ENCODE results near the gene ARHGAP15.

GRCh38 chr2:143702931-143703330 lies 573.7 kb downstream of the ARHGAP15 start:
- TF ChIP-seq POLR2A (IDR thresholded peaks at IDR 0.05; ENCODE audit: low read length) (no peak), HMGXB4 (CRISPR knock-in tag; IDR thresholded peaks at IDR 0.05; ENCODE audit: borderline replicate concordance) (no peak), CTCF (IDR thresholded peaks at IDR 0.05) (no peak), SMC3 (IDR thresholded peaks at IDR 0.05) (no peak), PHF8 (IDR thresholded peaks at IDR 0.05; ENCODE audit: borderline replicate concordance, low read depth) (no peak), RFX5 (IDR thresholded peaks at IDR 0.05) (no peak), NFE2L2 (conservative IDR thresholded peaks at IDR 0.05; ENCODE audit: low read length) (no peak), JUN (IDR thresholded peaks at IDR 0.05) (no peak), CHD2 (IDR thresholded peaks at IDR 0.05; ENCODE audit: low read length, partially characterized antibody) (no peak), ZC3H11A (IDR thresholded peaks at IDR 0.05) (no peak), EP300 (IDR thresholded peaks at IDR 0.05) (no peak), POLR2AphosphoS2 (conservative IDR thresholded peaks at IDR 0.05; ENCODE audit: low read length) (no peak), CHD4 (IDR thresholded peaks at IDR 0.05; ENCODE audit: borderline replicate concordance) (no peak)

All from A549 (cell line).